NCI-H1048 (cell line): ENCODE data around the gene DHFR.
"Not testable (repeated sequence)": the region's sequence is repeated elsewhere in the genome, so short reads cannot be mapped to it uniquely, and the experiment has no call there.

Source experiments
- DNase-seq: peaks from one replicate; lab custom pipeline; 2025; lab: John Stamatoyannopoulos, UW

The DHFR gene

GRCh38 chr5:80594810-80595209, 60.0 kb downstream of the DHFR start:
- no peak for DNase-seq

GRCh38 chr5:80592761-80593160, 62.0 kb downstream of the DHFR start:
- DNase-seq, result no peak

- no peak for DNase-seq
These were observed 62.7 kb downstream of the DHFR start for GRCh38 chr5:80592105-80592504.

- no peak for DNase-seq
These were observed 63.4 kb downstream of the DHFR start for GRCh38 chr5:80591352-80591751.

DNA sequence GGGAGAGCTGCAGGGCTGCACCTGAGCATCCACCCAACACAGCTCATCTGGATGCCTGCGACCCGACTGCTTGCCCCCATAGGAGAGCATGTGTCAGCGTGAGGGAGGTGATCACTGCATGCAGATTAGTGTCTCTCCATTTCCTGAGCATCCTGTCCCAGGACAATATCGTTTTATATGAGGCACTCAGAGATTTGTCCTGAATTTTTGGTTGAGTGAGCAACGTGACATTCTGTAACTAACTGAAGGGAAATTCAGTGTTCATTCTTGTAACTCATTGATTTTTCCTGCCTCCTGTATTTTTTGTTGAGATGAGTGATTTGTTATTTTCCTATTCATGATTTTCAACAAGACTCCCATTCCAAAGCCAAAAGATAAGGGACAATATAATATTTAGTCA, 64.0 kb downstream of the DHFR start:
- no peak for DNase-seq

- DNase-seq, result no peak
These were observed 65.8 kb downstream of the DHFR start for GRCh38 chr5:80588858-80589540.

DNA sequence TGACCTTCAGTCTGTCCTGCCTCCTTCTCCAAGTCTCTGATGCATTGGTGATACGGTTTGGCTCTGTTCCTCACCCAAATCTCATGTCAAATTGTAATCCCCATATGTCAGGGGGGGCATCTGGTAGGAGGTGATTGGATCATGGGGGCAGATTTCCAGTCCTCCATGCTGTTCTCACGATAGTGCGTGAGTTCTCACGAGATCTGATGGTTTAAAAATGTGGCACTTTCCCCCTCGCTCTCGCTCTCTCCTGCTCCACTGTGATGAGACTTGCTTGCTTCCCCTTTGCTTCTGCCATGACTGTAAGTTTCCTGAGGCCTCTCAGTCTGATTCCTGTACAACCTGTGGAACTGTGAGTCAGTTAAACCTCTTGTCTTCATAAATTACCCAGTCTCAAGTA, 70.0 kb downstream of the DHFR start:
- DNase-seq, result no peak

- DNase-seq, result not testable (repeated sequence)
These were observed 74.5 kb downstream of the DHFR start for GRCh38 chr5:80580291-80580690.

GRCh38 chr5:80579050-80579449, 75.7 kb downstream of the DHFR start:
- no peak for DNase-seq

- DNase-seq, result no peak
These were observed 77.1 kb downstream of the DHFR start for GRCh38 chr5:80577707-80578106.

DNA sequence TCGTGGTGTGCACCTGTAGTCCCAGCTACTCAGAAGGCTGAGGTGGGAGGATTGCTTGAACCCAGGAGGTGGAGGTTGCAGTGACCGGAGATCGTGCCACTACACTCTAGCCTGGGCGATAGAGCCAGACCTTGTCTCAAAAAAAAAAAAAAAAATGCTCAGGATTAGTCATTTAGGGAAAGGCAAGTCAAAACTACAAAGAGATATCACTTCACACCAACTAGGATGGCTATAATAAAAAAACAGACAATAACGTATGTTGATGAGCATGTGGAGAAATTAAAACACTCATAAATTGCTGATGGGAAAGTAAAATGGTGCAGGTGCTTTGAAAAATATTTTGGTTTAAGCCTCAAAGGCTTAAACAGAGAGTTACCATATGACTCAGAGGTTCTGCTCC, 78.4 kb downstream of the DHFR start:
- no peak for DNase-seq
